SK-MEL-5 (cell line): ENCODE data around the gene FLT3LG. TPM values are rescaled to one million over a fixed set of nuclear protein-coding genes. Genes with fewer than 3 reads are reported as not detected.
A peak's percentile ranks its signal among the peaks of the same experiment; 100 is the strongest.
"Not testable (repeated sequence)": the region's sequence is repeated elsewhere in the genome, so short reads cannot be mapped to it uniquely, and the experiment has no call there.

Experiments
- DNase-seq: peaks from one replicate; pipeline ENCODE4 v3.0.0-alpha.2; 2016; ENCODE audit warnings: low read depth, low spot score
- in situ Hi-C: cut with HindIII; loops from 2 replicates; pipeline ENCODE4 v1.10.0; 2016; ENCODE audit warnings: low sequenced_read_pairs, high pct_unique_total_duplicates, low pct_unique_long_range_greater_than_20kb
- total RNA-seq: library from RNA; depleted of rRNA; stranded (reverse); fragments of >200 nt; shearing (Covaris generic); gene quantifications from 2 replicates; pipeline ENCODE4 v1.2.3, GENCODE V29; 2014

FLT3LG gene
- total RNA-seq, 1 experiment from 2014 or later = 0.37 TPM

- no peak for DNase-seq
- in situ Hi-C loops = no loop called here
Measured at GRCh38 chr19:49437231-49437630, 36.8 kb upstream of the FLT3LG start.

- in situ Hi-C loops = no loop called here
- no peak for DNase-seq
Measured at GRCh38 chr19:49438261-49438660, 35.8 kb upstream of the FLT3LG start.

GRCh38 chr19:49439836-49440235 is 34.2 kb upstream of the FLT3LG start:
- in situ Hi-C loops = no loop called here
- DNase-seq = no peak

GRCh38 chr19:49440439-49441209 is 33.4 kb upstream of the FLT3LG start:
- in situ Hi-C loops = no loop called here
- DNase-seq = no peak

- in situ Hi-C loops = no loop called here
- peak; percentile 59 for DNase-seq
Measured at GRCh38 chr19:49441210-49441959, 32.6 kb upstream of the FLT3LG start, which contains the start of gene SLC17A7. Gene SLC17A7, minus strand, starts transcription at chr19:49441527. Its CDS starts 148 bp downstream, at chr19:49441379.

GRCh38 chr19:49441960-49442350 is 32.1 kb upstream of the FLT3LG start:
- in situ Hi-C loops = no loop called here
- DNase-seq = no peak

GRCh38 chr19:49442354-49442753 is 31.7 kb upstream of the FLT3LG start:
- peak; percentile 62 for DNase-seq
- in situ Hi-C loops = no loop called here

- peak; percentile 92 for DNase-seq
- in situ Hi-C loops = no loop called here
Measured at GRCh38 chr19:49442771-49443365, 31.1 kb upstream of the FLT3LG start.

GRCh38 chr19:49443366-49444099 is 30.5 kb upstream of the FLT3LG start:
- DNase-seq = peak; percentile 93
- in situ Hi-C loops = no loop called here

- in situ Hi-C loops, DNase-seq: not testable (repeated sequence)
Measured at GRCh38 chr19:49444100-49444700, 29.8 kb upstream of the FLT3LG start.

GRCh38 chr19:49445997-49446396 is 28.0 kb upstream of the FLT3LG start:
- no peak for DNase-seq
- in situ Hi-C loops = no loop called here

GRCh38 chr19:49447485-49448431 is 26.3 kb upstream of the FLT3LG start:
- in situ Hi-C loops = no loop called here
- DNase-seq = peak; percentile 76

- no peak for DNase-seq
- in situ Hi-C loops = no loop called here
Measured at GRCh38 chr19:49448432-49448786, 25.6 kb upstream of the FLT3LG start.

GRCh38 chr19:49450405-49450804 is 23.6 kb upstream of the FLT3LG start:
- in situ Hi-C loops = no loop called here

GRCh38 chr19:49451430-49452181 is 22.4 kb upstream of the FLT3LG start, which contains the start of gene PIH1D1:
Gene PIH1D1, minus strand, starts transcription at chr19:49451814. Its CDS starts 240 bp downstream, at chr19:49451574.
- in situ Hi-C loops = no loop called here
- DNase-seq = peak; percentile 99

More at GRCh38 chr19:49450405-49450804, 23.6 kb upstream of the FLT3LG start:
- no peak for DNase-seq
